ENCODE measurements around the gene PAPSS1.

DNA sequence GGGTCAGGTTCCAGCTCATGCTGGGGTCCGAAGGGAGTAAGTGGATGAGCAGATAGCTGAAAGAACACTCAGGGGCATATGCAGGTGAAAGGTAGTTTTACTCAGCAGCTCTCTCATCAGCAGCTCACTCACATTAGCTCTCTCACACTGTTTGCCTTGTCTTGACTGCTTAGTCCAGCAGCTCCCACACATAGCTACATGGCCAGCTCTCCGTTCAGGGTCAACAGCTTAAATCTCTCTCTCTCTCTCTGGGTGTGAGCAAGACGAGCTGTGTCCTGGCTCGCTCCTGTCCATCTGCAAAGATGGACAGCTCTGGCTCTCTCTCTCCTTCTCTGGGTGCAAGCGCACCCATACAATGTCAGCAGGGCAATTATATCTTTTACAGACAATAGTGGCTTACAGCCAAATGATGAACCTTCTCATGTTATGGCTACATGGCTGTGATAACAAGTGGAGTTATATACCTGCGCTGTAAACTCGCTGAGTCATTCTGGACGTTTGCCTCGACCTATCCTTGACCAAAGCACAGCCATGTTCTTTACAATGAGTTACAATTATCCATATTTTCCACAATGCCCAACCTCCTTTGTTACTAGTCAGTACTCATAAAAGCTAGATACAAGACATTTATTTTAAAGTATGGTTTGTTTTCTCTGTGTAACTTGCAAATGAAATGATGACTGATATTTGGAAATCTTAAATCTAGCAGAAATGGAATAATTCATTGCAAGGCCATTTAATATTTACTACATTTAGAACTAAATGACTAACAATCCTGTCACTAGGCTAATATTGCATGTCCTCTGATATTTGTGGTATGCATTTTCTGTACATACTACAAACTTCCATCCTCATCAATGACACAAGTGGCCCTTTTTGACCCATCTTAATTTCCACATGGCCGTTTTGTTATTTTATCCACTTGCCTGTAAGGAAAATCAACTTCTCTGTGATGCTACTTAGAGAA, 9.3 kb downstream of the PAPSS1 start:
- TF ChIP-seq ZZZ3 (IDR thresholded peaks at IDR 0.05; ENCODE audit: control insufficient read depth, insufficient read length, low read depth): no peak
- no peak for TF ChIP-seq BACH1 (IDR thresholded peaks at IDR 0.05; ENCODE audit: borderline replicate concordance)
- TF ChIP-seq HDAC6 (IDR thresholded peaks at IDR 0.05; ENCODE audit: unreplicated experiment): no peak
- TF ChIP-seq LARP7 (IDR thresholded peaks at IDR 0.05): no peak
- TF ChIP-seq CREB1 (IDR thresholded peaks at IDR 0.05; ENCODE audit: low read depth): no peak
- TF ChIP-seq CTCF (IDR thresholded peaks at IDR 0.05 in 2 of 3, conservative IDR thresholded peaks at IDR 0.05 in 1 of 3; ENCODE audit: control insufficient read depth in 2 of 3, extremely low read depth in 1 of 3, insufficient read depth in 1 of 3, low read depth in 3 of 3, low read length in 3 of 3): no peak
- no peak for TF ChIP-seq BRCA1 (IDR thresholded peaks at IDR 0.05; ENCODE audit: low read depth, low read length)
- TF ChIP-seq FOXK2 (IDR thresholded peaks at IDR 0.05): no peak
- TF ChIP-seq DPF2 (IDR thresholded peaks at IDR 0.05): no peak
- no peak for TF ChIP-seq RFX5 (IDR thresholded peaks at IDR 0.05; ENCODE audit: low read depth, low read length)
- no peak for TF ChIP-seq NKRF (conservative IDR thresholded peaks at IDR 0.05)
- TF ChIP-seq KDM1A (IDR thresholded peaks at IDR 0.05; ENCODE audit: borderline replicate concordance): no peak
- no peak for TF ChIP-seq MYC (IDR thresholded peaks at IDR 0.05; ENCODE audit: insufficient read depth, insufficient read length, insufficient replicate concordance, low read length, severe bottlenecking)
